Endothelial cell of umbilical vein (primary cell): ENCODE measurements around the gene SPEM2.
A peak's percentile ranks its signal among the peaks of the same experiment; 100 is the strongest.

Source experiments
- CTCF ChIP-seq, 2 donors: IDR thresholded peaks; 1 replicate in 1 of 2; 2 replicates in 1 of 2; pipeline ENCODE4 v1.5.1; 2011; ENCODE audit warnings: low read length in 2 of 2, mild to moderate bottlenecking in 2 of 2, moderate library complexity in 2 of 2, control low read depth in 1 of 2, inconsistent platforms in 1 of 2, low read depth in 1 of 2; ENCODE audit not compliant: insufficient read depth in 1 of 2; ENCODE audit errors: extremely low read depth in 1 of 2
- EZH2 ChIP-seq: IDR thresholded peaks from 2 replicates; pipeline ENCODE4 v1.6.1; 2012; ENCODE audit warnings: borderline replicate concordance, low read depth, mild to moderate bottlenecking, moderate library complexity, low read length, inconsistent platforms; ENCODE audit not compliant: severe bottlenecking
- POLR2A ChIP-seq: IDR thresholded peaks from 2 replicates; pipeline ENCODE4 v1.6.1; 2012; ENCODE audit warnings: low read depth, mild to moderate bottlenecking, control low read depth, low read length

- TF ChIP-seq CTCF (IDR thresholded peaks at IDR 0.05; ENCODE audit: extremely low read depth in 1 of 2, insufficient read depth in 1 of 2, low read depth in 1 of 2, low read length in 2 of 2) (no peak), EZH2 (peak; percentile 38), POLR2A (no peak)
These were observed 12.7 kb downstream of the SPEM2 start for GRCh38 chr17:7437950-7438614.
